GM18508 (cell line): ENCODE data around the gene TRPC4AP.
"Not testable (repeated sequence)": the region's sequence is repeated elsewhere in the genome, so short reads cannot be mapped to it uniquely, and the experiment has no call there.

Experiments used
- ATAC-seq: cut with Tn5 transposase; IDR thresholded peaks from one replicate; pipeline ENCODE4 v1.9.1; 2021; ENCODE audit warnings: moderate number of reproducible peaks; ENCODE audit not compliant: insufficient read depth, unreplicated experiment

TRPC4AP gene

GRCh38 chr20:35059612-35060011 is 33.0 kb downstream of the TRPC4AP start:
- no peak for ATAC-seq

- ATAC-seq, result no peak
These were observed 33.5 kb downstream of the TRPC4AP start for GRCh38 chr20:35059110-35059509.

- no peak for ATAC-seq
These were observed 36.9 kb downstream of the TRPC4AP start for GRCh38 chr20:35055445-35056276.

GRCh38 chr20:35054814-35055213 is 37.8 kb downstream of the TRPC4AP start:
- no peak for ATAC-seq

GRCh38 chr20:35052616-35053015 is 40.0 kb downstream of the TRPC4AP start:
- not testable (repeated sequence) for ATAC-seq

GRCh38 chr20:35049776-35050352 is 42.7 kb downstream of the TRPC4AP start:
- no peak for ATAC-seq

- ATAC-seq, result no peak
These were observed 43.9 kb downstream of the TRPC4AP start for GRCh38 chr20:35048739-35049138.

- ATAC-seq, result no peak
These were observed 50.3 kb downstream of the TRPC4AP start for GRCh38 chr20:35042268-35042667.

- ATAC-seq, result no peak
These were observed 52.0 kb downstream of the TRPC4AP start for GRCh38 chr20:35040646-35041045.

- no peak for ATAC-seq
These were observed 52.6 kb downstream of the TRPC4AP start for GRCh38 chr20:35039846-35040489.

GRCh38 chr20:35039146-35039545 is 53.5 kb downstream of the TRPC4AP start:
- no peak for ATAC-seq

- ATAC-seq, result no peak
These were observed 58.5 kb downstream of the TRPC4AP start for GRCh38 chr20:35034145-35034544.

GRCh38 chr20:35030136-35030535 is 62.5 kb downstream of the TRPC4AP start:
- no peak for ATAC-seq

- no peak for ATAC-seq
These were observed 65.3 kb downstream of the TRPC4AP start for GRCh38 chr20:35027301-35027700.

GRCh38 chr20:35025116-35025515 is 67.5 kb downstream of the TRPC4AP start:
- no peak for ATAC-seq

- no peak for ATAC-seq
These were observed 69.0 kb downstream of the TRPC4AP start for GRCh38 chr20:35023624-35024023.

GRCh38 chr20:35021831-35022230 is 70.8 kb downstream of the TRPC4AP start:
- ATAC-seq, result no peak

- no peak for ATAC-seq
These were observed 71.5 kb downstream of the TRPC4AP start for GRCh38 chr20:35021063-35021462.

GRCh38 chr20:35020108-35020928 is 72.3 kb downstream of the TRPC4AP start:
- no peak for ATAC-seq

- no peak for ATAC-seq
These were observed 73.8 kb downstream of the TRPC4AP start for GRCh38 chr20:35018590-35019371.
